Liver (tissue), 9 donors: Measurements from ENCODE around the gene UMODL1. TPM values are rescaled to one million over a fixed set of nuclear protein-coding genes. Genes with fewer than 3 reads are reported as not detected.

Source experiments
- DNase-seq: peaks from one replicate; pipeline ENCODE4 v3.0.0-alpha.2; 2017; ENCODE audit warnings: low spot score
- H3K27ac ChIP-seq, 2 donors: one replicate each; pipeline ENCODE4 v1.7.0; 2013; ENCODE audit warnings: inconsistent platforms in 2 of 2, low read length in 2 of 2, control low read depth in 1 of 2, low read depth in 1 of 2, mild to moderate bottlenecking in 1 of 2
- H3K27me3 ChIP-seq, 4 donors: one replicate each; pipeline versions ENCODE4 v1.6.1 to v1.7.0; 2013; ENCODE audit warnings: low read length in 3 of 4, inconsistent platforms in 1 of 4, mild to moderate bottlenecking in 1 of 4, moderate library complexity in 1 of 4; ENCODE audit not compliant: control insufficient read depth in 4 of 4, insufficient read depth in 4 of 4
- H3K36me3 ChIP-seq, 4 donors: one replicate each; pipeline versions ENCODE4 v1.6.1 to v1.7.0; 2013; ENCODE audit warnings: low read length in 3 of 4, mild to moderate bottlenecking in 3 of 4, low read depth in 1 of 4, moderate library complexity in 1 of 4; ENCODE audit not compliant: control insufficient read depth in 4 of 4, insufficient read depth in 3 of 4
- H3K4me1 ChIP-seq, 4 donors: one replicate each; pipeline versions ENCODE4 v1.6.1 to v1.7.0; 2013; ENCODE audit warnings: low read length in 3 of 4, mild to moderate bottlenecking in 3 of 4, moderate library complexity in 1 of 4; ENCODE audit not compliant: control insufficient read depth in 4 of 4, insufficient read depth in 4 of 4
- H3K4me3 ChIP-seq, 3 donors: one replicate each; pipeline versions ENCODE4 v1.6.1 to v1.7.0; 2013; ENCODE audit warnings: low read length in 3 of 3, control low read depth in 1 of 3, low read depth in 1 of 3, mild to moderate bottlenecking in 1 of 3
- H3K9ac ChIP-seq, 2 donors: one replicate each; pipeline ENCODE4 v1.7.0; 2013; ENCODE audit warnings: low read length in 2 of 2, mild to moderate bottlenecking in 2 of 2, moderate library complexity in 2 of 2, control low read depth in 1 of 2, low read depth in 1 of 2
- H3K9me3 ChIP-seq, 4 donors: one replicate each; pipeline versions ENCODE4 v1.6.1 to v1.7.0; 2013; ENCODE audit warnings: low read length in 3 of 4; ENCODE audit not compliant: control insufficient read depth in 4 of 4
- EGR1 ChIP-seq, 2 donors: IDR thresholded peaks; 2 replicates each; pipeline ENCODE4 v1.6.1; 2016 to 2018; ENCODE audit warnings: antibody characterized with exemption in 2 of 2, low read depth in 2 of 2
- FOXA1 ChIP-seq: IDR thresholded peaks from 2 replicates; pipeline ENCODE4 v1.6.1; 2016; ENCODE audit warnings: antibody characterized with exemption
- FOXA2 ChIP-seq: IDR thresholded peaks from 2 replicates; pipeline ENCODE4 v1.6.1; 2016; ENCODE audit warnings: antibody characterized with exemption
- GABPA ChIP-seq, 2 donors: IDR thresholded peaks in 1 of 2; conservative IDR thresholded peaks in 1 of 2; 2 replicates each; pipeline ENCODE4 v1.6.1; 2016; ENCODE audit warnings: antibody characterized with exemption in 2 of 2, mild to moderate bottlenecking in 1 of 2, moderate library complexity in 1 of 2
- HNF4A ChIP-seq, 2 donors: conservative IDR thresholded peaks; 2 replicates each; pipeline ENCODE4 v1.6.1; 2016; ENCODE audit warnings: antibody characterized with exemption in 2 of 2, mild to moderate bottlenecking in 2 of 2
- HNF4G ChIP-seq: IDR thresholded peaks from 2 replicates; pipeline ENCODE4 v1.6.1; 2016; ENCODE audit warnings: antibody characterized with exemption
- JUND ChIP-seq, 2 donors: IDR thresholded peaks; 2 replicates each; pipeline ENCODE4 v1.6.1; 2016; ENCODE audit warnings: antibody characterized with exemption in 2 of 2
- NR2F2 ChIP-seq: IDR thresholded peaks from 2 replicates; pipeline ENCODE4 v1.6.1; 2016; ENCODE audit warnings: antibody characterized with exemption
- RAD21 ChIP-seq, 2 donors: IDR thresholded peaks; 2 replicates each; pipeline ENCODE4 v1.6.1; 2016; ENCODE audit warnings: antibody characterized with exemption in 2 of 2, mild to moderate bottlenecking in 2 of 2
- RXRA ChIP-seq, 2 donors: IDR thresholded peaks; 2 replicates each; pipeline ENCODE4 v1.6.1; 2017 to 2018; ENCODE audit warnings: antibody characterized with exemption in 2 of 2, mild to moderate bottlenecking in 1 of 2
- SP1 ChIP-seq: IDR thresholded peaks from 2 replicates; pipeline ENCODE4 v1.6.1; 2018; ENCODE audit warnings: antibody characterized with exemption, mild to moderate bottlenecking
- TAF1 ChIP-seq: conservative IDR thresholded peaks from 2 replicates; pipeline ENCODE4 v1.6.1; 2016; ENCODE audit warnings: antibody characterized with exemption, mild to moderate bottlenecking
- YY1 ChIP-seq: IDR thresholded peaks from 2 replicates; pipeline ENCODE4 v1.6.1; 2016; ENCODE audit warnings: antibody characterized with exemption, mild to moderate bottlenecking
- WGBS: extraction: QIAGEN DNeasy Blood & Tissue Kit; methylation state at CpG from one replicate; pipeline ENCODE4 v1.1.7; 2013; 5-methylcytosine and 5-hydroxymethylcytosine counted together
- polyA plus RNA-seq, 2 donors: library from polyadenylated mRNA; stranded (reverse) in 1 of 2; unstranded in 1 of 2; fragments of 200-250 nt in 1 of 2; fragments of >200 nt in 1 of 2; fragmentation: Nextera tagmentation in 1 of 2; extraction: Ambion mirVana in 1 of 2; gene quantifications; one replicate each; pipeline versions ENCODE4 v1.2.1 to v1.2.3, GENCODE V29; 2013 to 2015
- total RNA-seq, 2 donors: library from RNA; depleted of rRNA; stranded (reverse); fragments of >200 nt; gene quantifications; one replicate each; pipeline ENCODE4 v1.2.3, GENCODE V29; 2014
- TF ChIP-seq, protein P1 (sequence below): IDR thresholded peaks from 2 replicates; pipeline ENCODE4 v1.6.1; 2016; ENCODE audit warnings: antibody characterized with exemption
- TF ChIP-seq, protein P2 (sequence below): IDR thresholded peaks from 2 replicates; pipeline ENCODE4 v1.6.1; 2016; ENCODE audit warnings: antibody characterized with exemption
- TF ChIP-seq, protein P3 (sequence below): fragments of 150-350 bp; IDR thresholded peaks from 2 replicates; pipeline ENCODE4 v1.5.1; 2017; ENCODE audit warnings: improper control_type of control experiment, low read depth, low read length; ENCODE audit not compliant: missing input control
- TF ChIP-seq, protein P4 (sequence below): IDR thresholded peaks from 2 replicates; pipeline ENCODE4 v1.6.1; 2016; ENCODE audit warnings: antibody characterized with exemption
- TF ChIP-seq, protein P5 (sequence below): IDR thresholded peaks from 2 replicates; pipeline ENCODE4 v1.6.1; 2016; ENCODE audit warnings: antibody characterized with exemption, mild to moderate bottlenecking
- donor health status: healthy.
- donor health status: healthy.
- donor health status: healthy.
- donor health status: healthy.
- donor health status: healthy.

UMODL1 gene
- total and polyA plus RNA-seq, 4 donors = 0.08 to 0.14 (median 0.08) TPM; not detected in 1

DNA sequence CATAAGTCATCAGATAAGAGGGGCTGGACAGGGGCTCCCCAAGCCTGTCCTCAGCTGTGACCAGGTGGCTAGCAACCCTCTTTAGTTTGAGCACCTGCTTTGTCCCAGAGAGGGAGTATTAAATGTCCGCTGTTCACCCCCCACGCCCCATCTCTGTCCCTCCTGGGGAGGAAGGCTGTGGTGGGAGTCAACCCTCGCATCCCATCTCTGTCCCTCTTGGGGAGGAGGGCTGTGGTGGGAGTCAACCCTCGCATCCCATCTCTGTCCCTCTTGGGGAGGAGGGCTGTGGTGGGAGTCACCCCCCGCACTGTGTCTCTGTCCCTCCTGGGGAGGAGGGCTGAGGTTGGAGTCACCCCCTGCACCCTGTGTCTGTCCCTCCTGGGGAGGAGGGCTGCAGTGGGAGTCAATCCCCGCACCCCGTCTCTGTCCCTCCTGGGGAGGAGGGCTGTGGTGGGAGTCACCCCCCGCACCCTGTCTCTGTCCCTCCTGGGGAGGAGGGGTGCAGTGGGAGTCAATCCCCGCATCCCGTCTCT lies 75.2 kb downstream of the UMODL1 start:
- 85% methylated on average over 10 of the region's 10 CpGs for WGBS
- TF ChIP-seq, protein P1, sequence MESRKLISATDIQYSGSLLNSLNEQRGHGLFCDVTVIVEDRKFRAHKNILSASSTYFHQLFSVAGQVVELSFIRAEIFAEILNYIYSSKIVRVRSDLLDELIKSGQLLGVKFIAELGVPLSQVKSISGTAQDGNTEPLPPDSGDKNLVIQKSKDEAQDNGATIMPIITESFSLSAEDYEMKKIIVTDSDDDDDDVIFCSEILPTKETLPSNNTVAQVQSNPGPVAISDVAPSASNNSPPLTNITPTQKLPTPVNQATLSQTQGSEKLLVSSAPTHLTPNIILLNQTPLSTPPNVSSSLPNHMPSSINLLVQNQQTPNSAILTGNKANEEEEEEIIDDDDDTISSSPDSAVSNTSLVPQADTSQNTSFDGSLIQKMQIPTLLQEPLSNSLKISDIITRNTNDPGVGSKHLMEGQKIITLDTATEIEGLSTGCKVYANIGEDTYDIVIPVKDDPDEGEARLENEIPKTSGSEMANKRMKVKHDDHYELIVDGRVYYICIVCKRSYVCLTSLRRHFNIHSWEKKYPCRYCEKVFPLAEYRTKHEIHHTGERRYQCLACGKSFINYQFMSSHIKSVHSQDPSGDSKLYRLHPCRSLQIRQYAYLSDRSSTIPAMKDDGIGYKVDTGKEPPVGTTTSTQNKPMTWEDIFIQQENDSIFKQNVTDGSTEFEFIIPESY = no peak
- TF ChIP-seq EGR1 (IDR thresholded peaks at IDR 0.05; ENCODE audit: low read depth in 2 of 2) (no peak), FOXA1 (no peak), JUND (IDR thresholded peaks at IDR 0.05) (no peak), HNF4G (no peak), GABPA (IDR thresholded peaks at IDR 0.05 in 1 of 2, conservative IDR thresholded peaks at IDR 0.05 in 1 of 2) (no peak), NR2F2 (no peak), SP1 (no peak), RXRA (IDR thresholded peaks at IDR 0.05) (no peak), FOXA2 (no peak), RAD21 (IDR thresholded peaks at IDR 0.05) (no peak), YY1 (no peak), HNF4A (conservative IDR thresholded peaks at IDR 0.05) (no peak), TAF1 (no peak)
- TF ChIP-seq, protein P2, sequence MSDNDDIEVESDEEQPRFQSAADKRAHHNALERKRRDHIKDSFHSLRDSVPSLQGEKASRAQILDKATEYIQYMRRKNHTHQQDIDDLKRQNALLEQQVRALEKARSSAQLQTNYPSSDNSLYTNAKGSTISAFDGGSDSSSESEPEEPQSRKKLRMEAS = no peak
- TF ChIP-seq, protein P3, sequence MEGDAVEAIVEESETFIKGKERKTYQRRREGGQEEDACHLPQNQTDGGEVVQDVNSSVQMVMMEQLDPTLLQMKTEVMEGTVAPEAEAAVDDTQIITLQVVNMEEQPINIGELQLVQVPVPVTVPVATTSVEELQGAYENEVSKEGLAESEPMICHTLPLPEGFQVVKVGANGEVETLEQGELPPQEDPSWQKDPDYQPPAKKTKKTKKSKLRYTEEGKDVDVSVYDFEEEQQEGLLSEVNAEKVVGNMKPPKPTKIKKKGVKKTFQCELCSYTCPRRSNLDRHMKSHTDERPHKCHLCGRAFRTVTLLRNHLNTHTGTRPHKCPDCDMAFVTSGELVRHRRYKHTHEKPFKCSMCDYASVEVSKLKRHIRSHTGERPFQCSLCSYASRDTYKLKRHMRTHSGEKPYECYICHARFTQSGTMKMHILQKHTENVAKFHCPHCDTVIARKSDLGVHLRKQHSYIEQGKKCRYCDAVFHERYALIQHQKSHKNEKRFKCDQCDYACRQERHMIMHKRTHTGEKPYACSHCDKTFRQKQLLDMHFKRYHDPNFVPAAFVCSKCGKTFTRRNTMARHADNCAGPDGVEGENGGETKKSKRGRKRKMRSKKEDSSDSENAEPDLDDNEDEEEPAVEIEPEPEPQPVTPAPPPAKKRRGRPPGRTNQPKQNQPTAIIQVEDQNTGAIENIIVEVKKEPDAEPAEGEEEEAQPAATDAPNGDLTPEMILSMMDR = no peak
- TF ChIP-seq, protein P4, sequence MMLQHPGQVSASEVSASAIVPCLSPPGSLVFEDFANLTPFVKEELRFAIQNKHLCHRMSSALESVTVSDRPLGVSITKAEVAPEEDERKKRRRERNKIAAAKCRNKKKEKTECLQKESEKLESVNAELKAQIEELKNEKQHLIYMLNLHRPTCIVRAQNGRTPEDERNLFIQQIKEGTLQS = no peak
- TF ChIP-seq, protein P5, sequence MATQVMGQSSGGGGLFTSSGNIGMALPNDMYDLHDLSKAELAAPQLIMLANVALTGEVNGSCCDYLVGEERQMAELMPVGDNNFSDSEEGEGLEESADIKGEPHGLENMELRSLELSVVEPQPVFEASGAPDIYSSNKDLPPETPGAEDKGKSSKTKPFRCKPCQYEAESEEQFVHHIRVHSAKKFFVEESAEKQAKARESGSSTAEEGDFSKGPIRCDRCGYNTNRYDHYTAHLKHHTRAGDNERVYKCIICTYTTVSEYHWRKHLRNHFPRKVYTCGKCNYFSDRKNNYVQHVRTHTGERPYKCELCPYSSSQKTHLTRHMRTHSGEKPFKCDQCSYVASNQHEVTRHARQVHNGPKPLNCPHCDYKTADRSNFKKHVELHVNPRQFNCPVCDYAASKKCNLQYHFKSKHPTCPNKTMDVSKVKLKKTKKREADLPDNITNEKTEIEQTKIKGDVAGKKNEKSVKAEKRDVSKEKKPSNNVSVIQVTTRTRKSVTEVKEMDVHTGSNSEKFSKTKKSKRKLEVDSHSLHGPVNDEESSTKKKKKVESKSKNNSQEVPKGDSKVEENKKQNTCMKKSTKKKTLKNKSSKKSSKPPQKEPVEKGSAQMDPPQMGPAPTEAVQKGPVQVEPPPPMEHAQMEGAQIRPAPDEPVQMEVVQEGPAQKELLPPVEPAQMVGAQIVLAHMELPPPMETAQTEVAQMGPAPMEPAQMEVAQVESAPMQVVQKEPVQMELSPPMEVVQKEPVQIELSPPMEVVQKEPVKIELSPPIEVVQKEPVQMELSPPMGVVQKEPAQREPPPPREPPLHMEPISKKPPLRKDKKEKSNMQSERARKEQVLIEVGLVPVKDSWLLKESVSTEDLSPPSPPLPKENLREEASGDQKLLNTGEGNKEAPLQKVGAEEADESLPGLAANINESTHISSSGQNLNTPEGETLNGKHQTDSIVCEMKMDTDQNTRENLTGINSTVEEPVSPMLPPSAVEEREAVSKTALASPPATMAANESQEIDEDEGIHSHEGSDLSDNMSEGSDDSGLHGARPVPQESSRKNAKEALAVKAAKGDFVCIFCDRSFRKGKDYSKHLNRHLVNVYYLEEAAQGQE = no peak
- Histone ChIP-seq H3K9ac (no peak overlapping the region), H3K36me3 (no peaks in the 10 kb centered on the region), H3K27ac (no peak overlapping the region), H3K4me1 (no peaks in the 10 kb centered on the region), H3K27me3 (no peaks in the 10 kb centered on the region), H3K9me3 (no peaks in the 10 kb centered on the region), H3K4me3 (no peak overlapping the region)
- DNase-seq = no peak
